ENCODE data around the gene HIGD1B. TPM values are rescaled to one million over a fixed set of nuclear protein-coding genes. Genes with fewer than 3 reads are reported as not detected.

Gene HIGD1B
- total RNA-seq, 2 donors from 2014 or later, result 1.8 to 1.9 TPM

- no peak for DNase-seq (ENCODE audit: low spot score)
- intact Hi-C loops (cut with DNase I), result loop anchor here (5.0 kb wide), 2 partner anchors 89 to 754 kb away; no protein-coding TSS in a partner anchor
Observed at GRCh38 chr17:44865931-44866330, 18.2 kb downstream of the HIGD1B start.

- DNase-seq (ENCODE audit: low spot score), result no peak
- intact Hi-C loops (cut with DNase I), result loop anchor here (5.0 kb wide), 2 partner anchors 91 to 756 kb away; no protein-coding TSS in a partner anchor
Observed at GRCh38 chr17:44867841-44868240, 20.2 kb downstream of the HIGD1B start.

- no peak for DNase-seq (ENCODE audit: low spot score)
- intact Hi-C loops (cut with DNase I), result no loop called here
Observed at GRCh38 chr17:44871556-44871955, 23.9 kb downstream of the HIGD1B start.

- DNase-seq (ENCODE audit: low spot score), result no peak
- intact Hi-C loops (cut with DNase I), result no loop called here
Observed at GRCh38 chr17:44872131-44872768, 24.6 kb downstream of the HIGD1B start.

- intact Hi-C loops (cut with DNase I), result loop anchor here in 1 of 2 donors (5.0 kb wide), 1 partner anchor 98 kb away; no protein-coding TSS in a partner anchor
- no peak for DNase-seq (ENCODE audit: low spot score)
Observed at GRCh38 chr17:44875761-44876160, 28.1 kb downstream of the HIGD1B start.

- intact Hi-C loops (cut with DNase I), result loop anchor here in 1 of 2 donors (5.0 kb wide), 1 partner anchor 100 kb away; no protein-coding TSS in a partner anchor
- no peak for DNase-seq (ENCODE audit: low spot score)
Observed at GRCh38 chr17:44877121-44877520, 29.4 kb downstream of the HIGD1B start.

- no peak for DNase-seq (ENCODE audit: low spot score)
- intact Hi-C loops (cut with DNase I), result loop anchor here in 1 of 2 donors (5.0 kb wide), 1 partner anchor 101 kb away; no protein-coding TSS in a partner anchor
Observed at GRCh38 chr17:44878627-44879221, 31.0 kb downstream of the HIGD1B start.

- intact Hi-C loops (cut with DNase I), result loop anchor here in 1 of 2 donors (5.0 kb wide), 1 partner anchor 102 kb away; no protein-coding TSS in a partner anchor
- DNase-seq (ENCODE audit: low spot score), result no peak
Observed at GRCh38 chr17:44879376-44879775, 31.7 kb downstream of the HIGD1B start.

- intact Hi-C loops (cut with DNase I), result no loop called here
- DNase-seq (ENCODE audit: low spot score), result no peak
Observed at GRCh38 chr17:44880062-44880461, 32.4 kb downstream of the HIGD1B start.

GRCh38 chr17:44881145-44881544, 33.5 kb downstream of the HIGD1B start:
- no peak for DNase-seq (ENCODE audit: low spot score)
- intact Hi-C loops (cut with DNase I), result no loop called here

GRCh38 chr17:44884941-44885340, 37.3 kb downstream of the HIGD1B start:
- no peak for DNase-seq (ENCODE audit: low spot score)
- intact Hi-C loops (cut with DNase I), result no loop called here

- no peak for DNase-seq (ENCODE audit: low spot score)
- intact Hi-C loops (cut with DNase I), result no loop called here
Observed at GRCh38 chr17:44887016-44887415, 39.3 kb downstream of the HIGD1B start.

- intact Hi-C loops (cut with DNase I), result no loop called here
- no peak for DNase-seq (ENCODE audit: low spot score)
Observed at GRCh38 chr17:44887971-44888954, 40.6 kb downstream of the HIGD1B start.

GRCh38 chr17:44889003-44889402, 41.3 kb downstream of the HIGD1B start:
- intact Hi-C loops (cut with DNase I), result no loop called here
- no peak for DNase-seq (ENCODE audit: low spot score)

GRCh38 chr17:44892250-44892649, 44.6 kb downstream of the HIGD1B start:
- DNase-seq (ENCODE audit: low spot score), result no peak
- intact Hi-C loops (cut with DNase I), result no loop called here

GRCh38 chr17:44894642-44895041, 47.0 kb downstream of the HIGD1B start:
- no peak for DNase-seq (ENCODE audit: low spot score)

GRCh38 chr17:44898768-44899073, 51.0 kb downstream of the HIGD1B start:
- DNase-seq (ENCODE audit: low spot score), result no peak
- intact Hi-C loops (cut with DNase I), result no loop called here

More at GRCh38 chr17:44894642-44895041, 47.0 kb downstream of the HIGD1B start:
- intact Hi-C loops (cut with DNase I), result no loop called here

GRCh38 chr17:44899074-44899782, 51.5 kb downstream of the HIGD1B start, which contains the start of gene EFTUD2:
EFTUD2 (minus strand) TSS chr17:44899445; CDS start chr17:44894521, 4,924 bp downstream.
- intact Hi-C loops (cut with DNase I), result no loop called here
- peak; percentile 98 for DNase-seq (ENCODE audit: low spot score)

Measured in posterior vena cava (tissue), 2 donors.